ENCODE results near the gene KLK4.

KLK4 gene

DNA sequence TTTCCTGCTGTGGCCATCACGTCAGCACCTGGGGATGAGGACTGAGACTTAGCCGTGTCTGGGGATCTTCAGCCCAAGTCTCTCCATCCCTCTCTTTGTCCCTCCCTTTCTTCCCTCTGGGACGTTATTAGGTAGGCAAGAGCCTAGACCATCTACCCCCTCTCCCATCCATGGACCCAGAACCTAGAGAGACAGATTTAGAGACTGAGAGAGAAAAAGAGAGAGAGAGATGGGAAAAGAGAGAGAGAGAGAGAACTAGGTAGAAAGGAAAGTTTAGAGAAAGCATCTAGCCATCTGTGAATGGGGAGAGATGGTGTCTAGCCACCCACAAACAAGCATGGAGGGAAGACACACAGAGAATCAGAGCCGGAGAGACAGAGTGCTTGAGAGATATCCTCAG lies 473 bp downstream of the KLK4 start:
- H3K79me2 ChIP-seq (ENCODE audit: low read length), result no peaks in the 10 kb centered on the region
- no peak overlapping the region for H3K4me3 ChIP-seq (ENCODE audit: low read length)
- H2AFZ ChIP-seq (ENCODE audit: low read length), result no peak overlapping the region
- no peaks in the 10 kb centered on the region for H3F3A ChIP-seq (ENCODE audit: insufficient read depth, low read length)
- peaks cover 79% of the 10 kb centered on the region for H3K27me3 ChIP-seq (replicated peaks; ENCODE audit: insufficient read depth, low read length)
- no peak for DNase-seq
- H3K9ac ChIP-seq (ENCODE audit: low read length), result no peak overlapping the region
- H3K9me3 ChIP-seq (replicated peaks; ENCODE audit: insufficient read depth, low read length), result no peaks in the 10 kb centered on the region
- H3K27ac ChIP-seq (ENCODE audit: low read length), result no peak overlapping the region
- H3K4me1 ChIP-seq (ENCODE audit: low read length), result no peaks in the 10 kb centered on the region
- H3K9me2 ChIP-seq (replicated peaks; ENCODE audit: insufficient read depth, low read length), result no peaks in the 10 kb centered on the region
- no peaks in the 10 kb centered on the region for H3K36me3 ChIP-seq (replicated peaks; ENCODE audit: insufficient read depth, low read length)
- TF ChIP-seq EZH2 (optimal IDR thresholded peaks at IDR 0.05; ENCODE audit: low read depth, low read length), result no peak
- TF ChIP-seq EZH2phosphoT487 (IDR thresholded peaks at IDR 0.05; ENCODE audit: low read length), result no peak
- TF ChIP-seq, protein P1, sequence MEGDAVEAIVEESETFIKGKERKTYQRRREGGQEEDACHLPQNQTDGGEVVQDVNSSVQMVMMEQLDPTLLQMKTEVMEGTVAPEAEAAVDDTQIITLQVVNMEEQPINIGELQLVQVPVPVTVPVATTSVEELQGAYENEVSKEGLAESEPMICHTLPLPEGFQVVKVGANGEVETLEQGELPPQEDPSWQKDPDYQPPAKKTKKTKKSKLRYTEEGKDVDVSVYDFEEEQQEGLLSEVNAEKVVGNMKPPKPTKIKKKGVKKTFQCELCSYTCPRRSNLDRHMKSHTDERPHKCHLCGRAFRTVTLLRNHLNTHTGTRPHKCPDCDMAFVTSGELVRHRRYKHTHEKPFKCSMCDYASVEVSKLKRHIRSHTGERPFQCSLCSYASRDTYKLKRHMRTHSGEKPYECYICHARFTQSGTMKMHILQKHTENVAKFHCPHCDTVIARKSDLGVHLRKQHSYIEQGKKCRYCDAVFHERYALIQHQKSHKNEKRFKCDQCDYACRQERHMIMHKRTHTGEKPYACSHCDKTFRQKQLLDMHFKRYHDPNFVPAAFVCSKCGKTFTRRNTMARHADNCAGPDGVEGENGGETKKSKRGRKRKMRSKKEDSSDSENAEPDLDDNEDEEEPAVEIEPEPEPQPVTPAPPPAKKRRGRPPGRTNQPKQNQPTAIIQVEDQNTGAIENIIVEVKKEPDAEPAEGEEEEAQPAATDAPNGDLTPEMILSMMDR (IDR thresholded peaks at IDR 0.05; ENCODE audit: low read length), result no peak
- H4K20me1 ChIP-seq (ENCODE audit: insufficient read depth, low read length), result no peaks in the 10 kb centered on the region
- H3K4me2 ChIP-seq (ENCODE audit: low read depth, low read length), result no peak overlapping the region

DNA sequence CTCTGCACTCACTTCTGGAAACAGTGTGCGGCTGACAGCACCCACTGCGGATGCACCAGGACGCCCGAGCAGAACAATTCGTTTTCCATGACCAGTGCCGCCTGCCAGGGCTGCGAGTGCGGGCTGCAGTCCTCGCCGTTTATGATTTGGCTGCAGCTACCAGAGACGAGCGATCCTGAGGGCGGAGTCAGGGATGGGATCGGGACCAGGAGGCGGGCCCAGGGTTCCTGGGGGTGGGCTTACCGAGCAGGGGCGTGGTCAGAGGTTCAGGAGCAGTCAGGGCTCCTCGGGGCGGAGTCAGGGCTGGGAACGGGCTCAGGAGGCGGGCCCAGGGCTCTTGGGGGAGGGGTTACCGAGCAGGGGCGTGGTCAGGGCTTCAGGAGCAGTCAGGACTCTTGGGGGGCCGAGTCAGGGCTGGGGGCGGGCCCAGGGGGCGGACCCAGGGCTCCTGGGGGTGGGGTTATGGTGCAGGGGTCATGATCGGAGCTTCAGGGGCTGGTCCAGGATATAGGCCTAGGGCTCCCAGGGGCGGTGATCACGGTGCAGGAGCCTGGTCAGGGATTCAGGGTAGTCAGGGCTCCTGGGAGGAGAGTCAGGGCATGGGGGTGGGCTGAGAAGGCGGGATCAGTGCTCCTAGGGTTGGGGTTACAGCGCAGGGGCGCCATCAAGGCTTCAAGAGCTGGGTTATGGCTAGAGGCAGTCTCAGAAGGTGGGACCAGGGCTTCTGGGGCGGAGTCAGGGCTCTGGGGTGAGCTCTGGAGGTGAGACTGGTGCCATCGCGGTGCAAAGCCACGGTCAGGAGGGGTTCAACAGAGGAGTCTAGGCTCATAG lies 1.7 kb downstream of the KLK4 start:
- peaks cover 67% of the 10 kb centered on the region for H3K27me3 ChIP-seq (replicated peaks; ENCODE audit: insufficient read depth, low read length)
- no peaks in the 10 kb centered on the region for H3K9me2 ChIP-seq (replicated peaks; ENCODE audit: insufficient read depth, low read length)
- no peak for DNase-seq
- H4K20me1 ChIP-seq (ENCODE audit: insufficient read depth, low read length), result no peaks in the 10 kb centered on the region
- H3K9ac ChIP-seq (ENCODE audit: low read length), result no peak overlapping the region
- no peak overlapping the region for H3K4me2 ChIP-seq (ENCODE audit: low read depth, low read length)
- no peak overlapping the region for H3K4me3 ChIP-seq (ENCODE audit: low read length)
- no peak overlapping the region for H2AFZ ChIP-seq (ENCODE audit: low read length)
- H3K4me1 ChIP-seq (ENCODE audit: low read length), result no peaks in the 10 kb centered on the region
- no peaks in the 10 kb centered on the region for H3K9me3 ChIP-seq (replicated peaks; ENCODE audit: insufficient read depth, low read length)
- H3K27ac ChIP-seq (ENCODE audit: low read length), result no peak overlapping the region
- H3F3A ChIP-seq (ENCODE audit: insufficient read depth, low read length), result no peaks in the 10 kb centered on the region
- TF ChIP-seq, protein P1 (IDR thresholded peaks at IDR 0.05; ENCODE audit: low read length), result no peak
- TF ChIP-seq EZH2 (optimal IDR thresholded peaks at IDR 0.05; ENCODE audit: low read depth, low read length) (no peak), EZH2phosphoT487 (IDR thresholded peaks at IDR 0.05; ENCODE audit: low read length) (no peak)
- H3K36me3 ChIP-seq (replicated peaks; ENCODE audit: insufficient read depth, low read length), result no peaks in the 10 kb centered on the region
- no peaks in the 10 kb centered on the region for H3K79me2 ChIP-seq (ENCODE audit: low read length)

DNA sequence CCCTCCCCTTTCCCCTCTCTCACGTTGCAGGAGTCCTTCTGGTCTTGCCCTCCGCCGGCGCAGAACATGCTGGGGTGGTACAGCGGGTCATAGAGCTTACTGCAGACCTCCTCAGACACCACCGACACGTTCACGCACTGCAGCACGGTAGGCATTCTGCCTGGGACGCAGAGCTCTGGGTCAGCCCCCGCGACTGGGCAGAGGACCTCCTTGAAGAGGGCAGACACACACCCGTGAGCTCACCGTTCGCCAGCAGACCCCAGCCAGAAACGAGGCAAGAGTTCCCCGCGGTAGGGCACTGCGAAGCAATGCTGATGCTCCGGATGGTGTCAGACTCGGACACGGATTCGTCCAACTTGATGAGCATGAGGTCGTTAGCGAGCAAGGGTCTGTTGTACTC lies 2.9 kb downstream of the KLK4 start:
- no peak overlapping the region for H3K9ac ChIP-seq (ENCODE audit: low read length)
- no peak for DNase-seq
- no peak overlapping the region for H3K27ac ChIP-seq (ENCODE audit: low read length)
- no peaks in the 10 kb centered on the region for H3F3A ChIP-seq (ENCODE audit: insufficient read depth, low read length)
- TF ChIP-seq EZH2 (optimal IDR thresholded peaks at IDR 0.05; ENCODE audit: low read depth, low read length) (no peak), EZH2phosphoT487 (IDR thresholded peaks at IDR 0.05; ENCODE audit: low read length) (no peak)
- TF ChIP-seq, protein P1 (IDR thresholded peaks at IDR 0.05; ENCODE audit: low read length), result no peak
- H3K9me2 ChIP-seq (replicated peaks; ENCODE audit: insufficient read depth, low read length), result no peaks in the 10 kb centered on the region
- no peak overlapping the region for H3K4me2 ChIP-seq (ENCODE audit: low read depth, low read length)
- no peak overlapping the region for H3K4me3 ChIP-seq (ENCODE audit: low read length)
- H3K36me3 ChIP-seq (replicated peaks; ENCODE audit: insufficient read depth, low read length), result no peaks in the 10 kb centered on the region
- no peak overlapping the region for H2AFZ ChIP-seq (ENCODE audit: low read length)
- no peaks in the 10 kb centered on the region for H3K79me2 ChIP-seq (ENCODE audit: low read length)
- H4K20me1 ChIP-seq (ENCODE audit: insufficient read depth, low read length), result no peaks in the 10 kb centered on the region
- no peaks in the 10 kb centered on the region for H3K4me1 ChIP-seq (ENCODE audit: low read length)
- no peaks in the 10 kb centered on the region for H3K9me3 ChIP-seq (replicated peaks; ENCODE audit: insufficient read depth, low read length)
- H3K27me3 ChIP-seq (replicated peaks; ENCODE audit: insufficient read depth, low read length), result peaks cover 67% of the 10 kb centered on the region

Measured in MM.1S (cell line).